ENCODE data around the gene AUTS2. TPM values are rescaled to one million over a fixed set of nuclear protein-coding genes. Genes with fewer than 3 reads are reported as not detected.
A peak's percentile ranks its signal among the peaks of the same experiment; 100 is the strongest.

Gene AUTS2
- total and polyA plus RNA-seq, 11 donors: 3.4 to 14.0 (median 7.3) TPM

GRCh38 chr7:69889338-69889975 is 291.2 kb downstream of the AUTS2 start:
- Histone ChIP-seq H3K27ac (no peak overlapping the region), H3K9me3 (no peaks in the 10 kb centered on the region), H3K4me3 (peak overlapping the region in 4 of 12 donors; percentile 8 to 27 (median 12)), H3K4me1 (peaks cover 0 to 7% (median 0%) of the 10 kb centered on the region in 12 donors), H3K27me3 (no peaks in the 10 kb centered on the region), H3K36me3 (no peaks in the 10 kb centered on the region)
- ATAC-seq (no peak), DNase-seq (no peak)
- 83 to 87% (median 84%) methylated on average over 6 of the region's 6 CpGs for WGBS, 4 donors
- intact Hi-C loops (cut with DNase I): loop anchor here in 1 of 10 donors (5.0 kb wide), 1 partner anchor 203 kb away; no protein-coding TSS in a partner anchor
- TF ChIP-seq POLR2A (IDR thresholded peaks at IDR 0.05): no peak
- TF ChIP-seq, protein P1, sequence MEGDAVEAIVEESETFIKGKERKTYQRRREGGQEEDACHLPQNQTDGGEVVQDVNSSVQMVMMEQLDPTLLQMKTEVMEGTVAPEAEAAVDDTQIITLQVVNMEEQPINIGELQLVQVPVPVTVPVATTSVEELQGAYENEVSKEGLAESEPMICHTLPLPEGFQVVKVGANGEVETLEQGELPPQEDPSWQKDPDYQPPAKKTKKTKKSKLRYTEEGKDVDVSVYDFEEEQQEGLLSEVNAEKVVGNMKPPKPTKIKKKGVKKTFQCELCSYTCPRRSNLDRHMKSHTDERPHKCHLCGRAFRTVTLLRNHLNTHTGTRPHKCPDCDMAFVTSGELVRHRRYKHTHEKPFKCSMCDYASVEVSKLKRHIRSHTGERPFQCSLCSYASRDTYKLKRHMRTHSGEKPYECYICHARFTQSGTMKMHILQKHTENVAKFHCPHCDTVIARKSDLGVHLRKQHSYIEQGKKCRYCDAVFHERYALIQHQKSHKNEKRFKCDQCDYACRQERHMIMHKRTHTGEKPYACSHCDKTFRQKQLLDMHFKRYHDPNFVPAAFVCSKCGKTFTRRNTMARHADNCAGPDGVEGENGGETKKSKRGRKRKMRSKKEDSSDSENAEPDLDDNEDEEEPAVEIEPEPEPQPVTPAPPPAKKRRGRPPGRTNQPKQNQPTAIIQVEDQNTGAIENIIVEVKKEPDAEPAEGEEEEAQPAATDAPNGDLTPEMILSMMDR (IDR thresholded peaks at IDR 0.05): no peak

DNA sequence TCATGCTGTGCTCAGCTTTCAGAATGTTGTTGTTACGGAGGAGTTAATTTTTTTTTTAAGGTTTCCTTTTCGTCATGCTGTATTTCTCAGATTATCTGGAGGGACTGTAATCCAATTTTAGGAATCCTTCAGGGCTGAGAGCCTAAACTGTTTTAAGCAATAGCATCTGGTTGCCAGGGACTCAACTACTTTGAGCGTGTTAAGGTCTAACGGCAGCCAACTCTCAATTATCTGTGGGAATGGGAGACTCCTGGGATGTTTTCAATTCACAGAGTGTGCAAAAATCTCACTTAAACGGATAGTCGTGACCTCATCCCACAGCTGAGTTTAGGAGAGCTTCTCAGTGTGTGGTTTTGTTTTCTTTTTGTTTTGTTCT is 291.7 kb downstream of the AUTS2 start:
- Histone ChIP-seq H3K27me3 (no peaks in the 10 kb centered on the region), H3K9me3 (no peaks in the 10 kb centered on the region), H3K4me1 (peaks cover 0 to 7% (median 0%) of the 10 kb centered on the region in 12 donors), H3K4me3 (peak overlapping the region in 4 of 12 donors; percentile 8 to 27 (median 12)), H3K36me3 (no peaks in the 10 kb centered on the region), H3K27ac (no peak overlapping the region)
- no peak for ATAC-seq
- WGBS, 4 donors: 76 to 84% (median 79%) methylated on average over 6 of the region's 6 CpGs
- no peak for TF ChIP-seq POLR2A (IDR thresholded peaks at IDR 0.05)
- TF ChIP-seq, protein P1 (IDR thresholded peaks at IDR 0.05): no peak
- intact Hi-C loops (cut with DNase I): loop anchor here in 2 of 10 donors (5.0 to 10.0 kb wide), 3 partner anchors 202 to 465 kb away; no protein-coding TSS in a partner anchor
- no peak for DNase-seq

GRCh38 chr7:69892790-69893189 is 294.5 kb downstream of the AUTS2 start:
- Histone ChIP-seq H3K4me3 (no peak overlapping the region), H3K4me1 (no peaks in the 10 kb centered on the region), H3K27me3 (no peaks in the 10 kb centered on the region), H3K27ac (no peak overlapping the region), H3K36me3 (no peaks in the 10 kb centered on the region), H3K9me3 (peaks cover 0 to 4% (median 0%) of the 10 kb centered on the region in 12 donors)
- ATAC-seq: no peak
- DNase-seq: no peak
- TF ChIP-seq, protein P1 (IDR thresholded peaks at IDR 0.05): peak in 1 of 12 donors; percentile 5
- TF ChIP-seq POLR2A (IDR thresholded peaks at IDR 0.05): no peak
- intact Hi-C loops (cut with DNase I): loop anchor here in 1 of 10 donors (10.0 kb wide), 2 partner anchors 288 to 468 kb away; no protein-coding TSS in a partner anchor

GRCh38 chr7:69893906-69894305 is 295.6 kb downstream of the AUTS2 start:
- Histone ChIP-seq H3K27ac (no peak overlapping the region), H3K9me3 (peaks cover 0 to 4% (median 0%) of the 10 kb centered on the region in 12 donors), H3K36me3 (no peaks in the 10 kb centered on the region), H3K27me3 (no peaks in the 10 kb centered on the region), H3K4me3 (no peak overlapping the region), H3K4me1 (no peaks in the 10 kb centered on the region)
- no peak for TF ChIP-seq POLR2A (IDR thresholded peaks at IDR 0.05)
- TF ChIP-seq, protein P1 (IDR thresholded peaks at IDR 0.05): peak in 10 of 12 donors; percentile 21 to 59 (median 42)
- DNase-seq: no peak
- peak in 2 of 4 donors; percentile 50 to 52 for ATAC-seq
- WGBS, 4 donors: 62 to 69% (median 65%) methylated on average over 3 of the region's 3 CpGs
- intact Hi-C loops (cut with DNase I): loop anchor here in 1 of 10 donors (10.0 kb wide), 2 partner anchors 289 to 469 kb away; no protein-coding TSS in a partner anchor
